Stimulated activated CD4-positive, alpha-beta T cell treated with anti-CD3 and anti-CD28 coated beads, Interleukin-4, amount 100 ng/mL, for 1 hour (primary cell): ENCODE results near the gene CDKN2B.

Experiments used
- DNase-seq: peaks from one replicate; pipeline ENCODE4 v3.0.0-alpha.2; 2020

The CDKN2B gene

GRCh38 chr9:22033012-22033630, 24.0 kb upstream of the CDKN2B start:
- no peak for DNase-seq

DNA sequence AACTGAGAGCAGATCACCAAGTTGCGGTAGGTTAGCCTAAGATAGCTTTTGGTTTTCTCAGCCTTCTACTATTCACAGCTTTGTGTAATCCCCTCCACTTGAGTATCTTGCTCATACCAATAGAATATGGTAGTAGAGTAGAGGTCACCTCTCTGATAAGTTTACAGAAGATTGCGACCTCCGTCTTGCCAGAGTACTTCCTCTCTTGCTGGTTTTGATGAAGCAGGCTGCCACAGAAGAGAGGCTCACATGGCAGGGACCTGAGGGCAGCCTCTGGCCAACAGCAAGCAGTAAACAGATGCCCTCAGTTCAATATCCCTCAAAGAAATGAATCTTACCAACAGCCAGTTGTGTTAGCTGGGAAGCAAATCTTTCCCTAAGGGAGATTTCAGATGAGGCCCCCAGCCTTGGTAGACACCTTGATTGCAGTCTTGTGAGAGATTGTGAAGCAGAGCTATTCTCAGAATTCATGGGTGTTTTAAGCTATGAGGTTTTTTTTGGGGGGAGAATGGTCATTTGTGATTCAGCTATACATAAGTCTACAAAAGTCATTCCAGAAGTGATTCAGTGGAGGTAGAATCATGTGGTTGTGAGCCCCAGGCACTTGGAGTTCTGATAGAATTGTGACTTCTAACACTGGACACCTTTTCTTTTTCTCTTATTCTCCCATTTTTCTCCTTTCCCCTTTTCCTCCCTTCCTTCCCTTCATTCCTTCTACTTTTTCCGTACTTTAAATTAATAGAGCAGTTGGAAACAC, 22.7 kb upstream of the CDKN2B start:
- DNase-seq, result no peak

DNA sequence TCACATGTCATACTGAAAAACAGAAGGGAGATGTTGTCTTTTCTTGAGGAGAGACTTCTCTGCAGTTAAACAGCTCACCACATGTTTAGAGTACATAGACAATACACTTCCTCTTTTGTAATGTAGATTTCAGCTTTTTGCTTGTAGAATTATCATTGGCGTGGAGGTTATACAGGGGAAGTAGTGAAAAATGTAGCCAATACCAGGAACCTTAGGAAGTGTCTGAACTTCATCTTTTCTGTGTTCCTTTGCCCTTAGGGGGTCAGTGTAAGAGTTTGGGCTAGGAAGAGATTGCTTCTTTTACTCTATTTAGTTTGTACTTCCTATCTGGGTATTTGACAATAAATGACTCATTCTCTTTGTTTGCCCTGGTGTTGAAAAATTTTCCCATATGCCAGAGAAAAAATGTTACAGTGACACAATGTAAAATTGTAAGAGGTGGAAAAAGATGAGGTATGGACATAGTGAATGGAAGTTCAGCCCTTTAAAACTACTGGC, 21.0 kb upstream of the CDKN2B start:
- DNase-seq, result no peak

DNA sequence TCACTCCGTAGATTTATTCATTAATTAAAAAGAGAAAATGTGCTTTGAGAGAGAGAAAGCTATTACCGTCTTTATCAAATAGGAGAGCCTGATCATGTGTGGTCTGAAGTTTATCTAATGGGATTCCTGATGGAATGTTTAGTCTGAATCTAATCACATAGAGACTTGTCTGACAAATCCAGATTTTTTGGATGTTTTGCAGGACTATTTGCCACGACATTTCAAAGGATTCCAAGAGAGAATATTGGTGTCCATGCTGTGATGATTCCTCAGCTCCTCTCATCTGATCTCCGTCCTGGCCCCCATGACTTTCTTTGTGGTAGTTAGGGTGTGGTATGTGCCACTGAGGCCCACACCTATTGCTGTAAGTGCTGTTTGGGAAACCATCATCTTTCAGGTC, 20.1 kb upstream of the CDKN2B start:
- no peak for DNase-seq

GRCh38 chr9:22028394-22028793, 19.3 kb upstream of the CDKN2B start:
- DNase-seq, result no peak

- no peak for DNase-seq
Observed at GRCh38 chr9:22026696-22027095, 17.6 kb upstream of the CDKN2B start.

DNA sequence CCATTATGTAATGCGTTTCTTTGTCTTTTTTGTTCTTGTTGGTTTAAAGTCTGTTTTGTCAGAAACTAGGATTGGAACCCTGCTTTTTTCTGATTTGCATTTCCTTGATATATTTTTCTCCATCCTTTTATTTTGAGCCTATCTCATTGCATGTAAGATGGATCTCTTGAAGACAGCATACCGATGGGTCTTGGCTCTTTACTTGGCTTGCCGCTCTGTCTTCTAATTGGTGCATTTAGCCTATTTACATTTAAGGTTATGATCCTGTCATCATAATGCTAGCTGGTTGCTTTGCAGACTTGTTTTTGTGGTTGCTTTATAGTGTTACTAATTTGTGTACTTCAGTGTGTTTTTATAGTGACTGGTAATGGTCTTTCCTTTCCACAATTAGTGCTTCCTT, 13.3 kb upstream of the CDKN2B start:
- DNase-seq, result no peak

DNA sequence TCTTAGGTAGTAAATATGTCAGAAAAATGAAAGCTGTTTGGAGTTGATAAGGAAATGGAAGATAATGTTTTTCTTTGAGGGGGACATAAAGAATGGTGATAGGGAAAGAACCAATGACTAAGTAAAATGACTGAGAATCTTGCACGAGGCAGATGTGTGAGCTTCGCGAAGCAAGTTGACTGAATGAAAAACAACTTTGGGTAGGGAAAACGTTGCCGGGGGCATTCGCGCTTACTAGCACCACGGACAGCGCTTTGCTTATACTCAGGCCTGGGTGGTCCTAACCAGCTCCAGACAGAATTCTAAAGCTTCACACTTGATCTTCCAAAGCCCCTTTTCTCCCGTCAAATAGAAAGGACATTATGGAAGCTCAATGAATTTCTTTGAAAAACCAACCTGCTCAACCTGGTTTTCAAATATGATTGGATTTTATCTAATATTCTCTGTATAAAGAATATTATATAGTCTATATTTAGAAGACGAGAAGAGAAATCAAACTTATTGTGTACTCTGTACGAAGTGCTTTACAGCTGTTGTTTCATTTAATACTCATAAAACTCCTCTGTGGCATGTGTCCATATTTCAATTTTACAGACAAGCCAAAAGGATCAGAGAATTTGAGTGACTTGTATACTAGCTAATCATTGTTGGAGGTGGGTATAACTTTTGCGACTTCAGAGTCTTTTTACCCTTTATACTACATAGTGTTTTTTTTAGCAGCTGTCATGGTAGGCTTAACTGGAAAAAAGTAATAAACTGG, 1.9 kb upstream of the CDKN2B start:
- DNase-seq, result no peak

GRCh38 chr9:22009506-22009867, 382 bp upstream of the CDKN2B start:
- no peak for DNase-seq

- DNase-seq, result no peak
Observed at GRCh38 chr9:22008384-22008716, 755 bp downstream of the CDKN2B start.

GRCh38 chr9:22005702-22006606, 3.2 kb downstream of the CDKN2B start:
- no peak for DNase-seq

- DNase-seq, result no peak
Observed at GRCh38 chr9:22005021-22005701, 3.9 kb downstream of the CDKN2B start.

DNA sequence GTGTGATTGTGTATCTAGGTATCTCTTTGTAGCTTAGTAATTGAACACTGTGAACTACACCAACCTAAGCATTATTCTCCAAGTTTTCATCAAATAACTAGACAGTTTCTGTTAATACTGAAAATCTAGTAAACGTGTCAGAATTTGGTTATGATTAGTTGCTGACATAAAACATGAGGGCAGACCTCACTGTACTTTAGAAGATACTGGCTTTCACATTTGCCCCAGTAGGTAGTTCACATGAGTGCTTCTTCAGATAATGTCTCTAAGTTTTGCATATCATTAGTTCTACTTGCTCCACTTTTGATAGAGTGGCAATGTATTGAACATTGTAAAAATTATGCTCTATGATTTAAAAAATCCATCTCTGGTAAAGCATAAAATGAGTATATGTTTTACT, 7.1 kb downstream of the CDKN2B start:
- DNase-seq, result no peak

DNA sequence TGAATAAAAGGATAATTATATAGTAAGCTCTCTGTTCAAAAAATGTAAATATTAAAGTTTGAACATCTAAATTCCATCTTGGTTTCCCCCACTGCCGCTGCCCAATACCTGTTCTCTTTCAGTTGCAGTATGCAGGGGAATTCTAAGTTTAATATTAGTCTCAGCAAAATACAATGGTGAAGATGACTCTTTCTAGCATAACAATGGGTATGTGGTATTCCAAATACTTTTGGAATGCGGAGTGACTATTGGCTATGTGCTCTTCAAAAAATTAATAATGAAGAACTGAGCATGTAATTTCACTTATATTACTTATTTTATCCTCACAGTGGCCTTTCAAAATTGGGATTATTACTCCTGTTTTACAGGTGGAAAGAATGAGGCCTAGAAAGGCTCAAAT, 11.1 kb downstream of the CDKN2B start:
- no peak for DNase-seq

DNA sequence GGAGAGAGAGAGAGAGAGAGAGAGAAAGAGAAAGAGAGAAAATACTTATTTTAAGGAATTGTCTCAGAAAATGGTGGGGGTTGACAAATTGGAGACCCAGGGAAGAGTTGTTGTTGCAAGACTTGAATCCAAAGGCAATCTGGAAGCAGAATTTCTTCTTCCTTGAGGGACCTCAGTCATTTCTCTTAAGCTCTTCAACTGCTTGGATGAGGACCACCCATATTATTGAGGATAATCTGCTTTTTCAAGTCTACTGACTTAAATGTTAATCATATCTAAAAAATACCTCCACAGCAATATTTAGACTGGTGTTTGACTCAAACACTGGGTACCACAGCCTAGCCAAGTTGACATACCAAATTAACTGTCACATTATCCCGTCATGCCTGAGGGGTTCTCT, 11.6 kb downstream of the CDKN2B start:
- DNase-seq, result no peak

GRCh38 chr9:21996858-21997257, 12.2 kb downstream of the CDKN2B start:
- DNase-seq, result no peak

GRCh38 chr9:21996438-21996837, 12.7 kb downstream of the CDKN2B start:
- DNase-seq, result no peak

DNA sequence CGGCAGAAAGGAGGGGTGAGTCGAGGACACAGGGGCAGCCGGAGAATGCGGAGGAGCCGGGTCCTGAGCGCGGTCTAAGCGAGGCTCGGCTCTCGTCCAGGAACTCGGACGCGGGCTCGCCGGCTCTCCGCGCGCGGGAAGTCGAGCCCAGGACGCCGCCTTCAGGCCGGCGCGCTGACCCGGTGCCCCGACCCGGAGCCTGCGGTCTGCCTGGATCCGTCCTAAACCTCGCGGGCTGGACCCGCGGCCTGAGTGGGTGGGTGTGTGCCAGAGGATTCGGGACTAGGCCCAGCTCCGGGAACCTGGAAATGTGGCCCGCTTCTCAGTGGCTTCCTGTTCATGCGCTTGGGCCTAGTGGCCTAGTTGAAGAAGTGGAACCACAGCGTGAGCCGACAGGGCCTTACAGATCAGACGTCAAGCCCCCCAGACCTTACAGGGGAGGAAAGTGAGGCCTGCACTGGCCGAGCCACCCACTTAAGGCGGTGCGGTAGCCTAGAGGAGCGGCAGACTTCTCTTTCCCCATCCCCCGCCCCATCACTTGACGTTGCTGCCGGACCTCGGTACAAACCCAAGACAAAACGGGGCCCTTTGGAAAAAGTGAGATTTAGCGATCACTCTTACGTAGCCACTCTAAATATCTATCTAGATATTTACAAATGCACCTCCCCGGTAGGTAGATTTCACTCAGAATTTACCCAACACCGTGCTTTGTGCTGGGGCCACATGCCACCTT, 13.3 kb downstream of the CDKN2B start:
- no peak for DNase-seq

- peak; percentile 61 for DNase-seq
Observed at GRCh38 chr9:21995006-21995665, 14.0 kb downstream of the CDKN2B start.

GRCh38 chr9:21994556-21995005, 14.5 kb downstream of the CDKN2B start, which contains the start of gene CDKN2B-AS1:
TSS of gene CDKN2B-AS1 (plus strand) at chr9:21994791.
- DNase-seq, result peak; percentile 33
